ENCODE data around the gene FAAH.

Gene FAAH

DNA sequence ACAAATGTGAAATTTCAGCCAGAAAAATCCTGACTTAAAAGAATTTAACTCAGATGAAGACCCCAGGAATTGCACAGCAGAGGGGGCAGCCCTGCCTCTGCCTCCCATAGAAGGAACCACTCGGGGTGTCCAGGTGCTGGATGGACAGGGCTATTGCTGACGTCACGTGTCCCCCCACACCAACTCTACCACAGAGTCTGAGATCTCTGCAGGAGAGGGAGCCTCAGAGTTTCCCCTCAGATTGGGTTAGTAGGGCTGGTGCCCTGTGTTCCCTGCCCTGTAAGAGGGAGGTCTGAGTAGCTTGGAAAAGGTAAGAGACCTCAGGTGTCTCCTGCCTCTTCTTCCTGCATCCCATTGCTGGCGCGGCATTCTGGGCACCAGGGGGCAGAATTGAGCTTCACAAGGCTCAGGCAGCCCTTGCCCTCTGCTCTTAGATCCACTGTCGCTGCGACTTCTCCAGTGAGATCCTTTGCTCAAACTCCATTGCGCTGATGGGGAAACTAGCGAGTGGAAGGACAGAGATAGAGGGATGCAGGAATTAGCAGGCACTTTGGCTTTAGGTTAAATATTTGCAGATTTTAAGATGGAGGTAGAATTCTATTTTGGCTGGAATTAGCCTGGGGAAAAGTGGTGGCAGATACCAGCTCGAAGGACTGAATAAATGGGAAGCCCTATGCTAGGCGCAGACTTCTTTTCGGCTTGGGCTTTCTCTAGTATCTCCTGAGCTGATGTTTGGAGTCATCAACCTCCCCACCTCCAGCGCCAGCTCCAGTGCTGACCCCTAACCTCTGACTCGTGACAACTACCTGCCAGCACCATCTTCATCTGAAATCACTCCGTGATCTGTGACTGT, 52.8 kb downstream of the FAAH start:
- peak; percentile 86 for DNase-seq (ENCODE audit: low spot score)
- TF ChIP-seq, protein P1, sequence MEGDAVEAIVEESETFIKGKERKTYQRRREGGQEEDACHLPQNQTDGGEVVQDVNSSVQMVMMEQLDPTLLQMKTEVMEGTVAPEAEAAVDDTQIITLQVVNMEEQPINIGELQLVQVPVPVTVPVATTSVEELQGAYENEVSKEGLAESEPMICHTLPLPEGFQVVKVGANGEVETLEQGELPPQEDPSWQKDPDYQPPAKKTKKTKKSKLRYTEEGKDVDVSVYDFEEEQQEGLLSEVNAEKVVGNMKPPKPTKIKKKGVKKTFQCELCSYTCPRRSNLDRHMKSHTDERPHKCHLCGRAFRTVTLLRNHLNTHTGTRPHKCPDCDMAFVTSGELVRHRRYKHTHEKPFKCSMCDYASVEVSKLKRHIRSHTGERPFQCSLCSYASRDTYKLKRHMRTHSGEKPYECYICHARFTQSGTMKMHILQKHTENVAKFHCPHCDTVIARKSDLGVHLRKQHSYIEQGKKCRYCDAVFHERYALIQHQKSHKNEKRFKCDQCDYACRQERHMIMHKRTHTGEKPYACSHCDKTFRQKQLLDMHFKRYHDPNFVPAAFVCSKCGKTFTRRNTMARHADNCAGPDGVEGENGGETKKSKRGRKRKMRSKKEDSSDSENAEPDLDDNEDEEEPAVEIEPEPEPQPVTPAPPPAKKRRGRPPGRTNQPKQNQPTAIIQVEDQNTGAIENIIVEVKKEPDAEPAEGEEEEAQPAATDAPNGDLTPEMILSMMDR (IDR thresholded peaks at IDR 0.05; ENCODE audit: extremely low read depth, missing control alignments) = peak; percentile 97

GRCh38 chr1:46447499-46448108, 53.5 kb downstream of the FAAH start:
- TF ChIP-seq, protein P1 (IDR thresholded peaks at IDR 0.05; ENCODE audit: extremely low read depth, missing control alignments) = no peak
- DNase-seq (ENCODE audit: low spot score) = no peak

- TF ChIP-seq, protein P1 (IDR thresholded peaks at IDR 0.05; ENCODE audit: extremely low read depth, missing control alignments) = no peak
- no peak for DNase-seq (ENCODE audit: low spot score)
Observed at GRCh38 chr1:46448109-46448911, 54.2 kb downstream of the FAAH start.

GRCh38 chr1:46449223-46450159, 55.4 kb downstream of the FAAH start:
- TF ChIP-seq, protein P1 (IDR thresholded peaks at IDR 0.05; ENCODE audit: extremely low read depth, missing control alignments) = no peak
- no peak for DNase-seq (ENCODE audit: low spot score)

GRCh38 chr1:46450160-46450517, 56.0 kb downstream of the FAAH start:
- TF ChIP-seq, protein P1 (IDR thresholded peaks at IDR 0.05; ENCODE audit: extremely low read depth, missing control alignments) = no peak
- DNase-seq (ENCODE audit: low spot score) = no peak

DNA sequence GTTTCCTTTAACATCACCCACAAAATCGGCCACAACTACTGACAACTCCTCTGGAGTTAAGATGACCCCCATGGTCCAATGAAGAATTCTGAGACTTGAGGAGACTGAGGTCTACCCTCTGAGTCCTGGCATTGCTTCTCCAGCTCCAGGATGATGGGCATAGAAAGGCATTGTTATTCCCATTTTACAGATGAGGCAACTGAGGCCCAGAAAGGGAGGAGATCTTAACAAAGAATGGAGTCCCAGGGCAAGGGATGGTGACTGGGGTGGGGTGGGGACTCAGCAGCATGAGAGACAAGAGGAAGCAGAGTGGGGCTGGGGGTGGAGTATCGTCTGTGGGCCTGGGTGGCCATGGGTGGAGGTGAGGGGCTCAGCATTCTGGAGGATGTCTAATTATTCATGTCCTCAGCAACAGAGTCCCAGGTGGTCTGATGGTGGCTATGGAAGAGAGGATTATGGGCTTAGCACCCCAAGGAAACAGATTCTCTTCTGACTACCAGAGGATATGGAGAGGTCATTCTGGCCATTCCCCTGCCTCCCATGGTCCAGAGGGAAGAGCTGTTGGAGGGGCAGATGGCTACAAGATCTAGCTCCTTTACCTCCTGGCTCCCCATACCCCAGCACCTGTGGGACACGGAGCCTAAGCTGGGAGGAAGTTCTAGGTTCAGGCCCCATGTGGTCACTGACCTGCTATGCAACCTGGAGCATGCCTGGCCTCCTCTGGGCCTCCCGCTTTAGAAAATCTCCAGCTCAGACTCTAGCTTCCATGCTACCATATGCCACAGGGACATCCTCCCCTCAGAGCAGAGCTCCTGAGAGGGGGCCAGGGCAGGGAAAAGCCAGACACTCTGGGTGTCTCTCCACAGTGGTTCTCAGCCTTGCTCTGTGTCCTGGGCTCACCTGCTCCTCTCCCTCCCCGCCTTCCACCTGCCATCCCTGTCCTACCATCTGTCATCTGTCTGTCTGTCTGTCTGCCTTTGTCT, 58.1 kb downstream of the FAAH start:
- TF ChIP-seq, protein P1 (IDR thresholded peaks at IDR 0.05; ENCODE audit: extremely low read depth, missing control alignments) = no peak
- DNase-seq (ENCODE audit: low spot score) = no peak
